Astrocyte (in vitro differentiated cells and primary cell): ENCODE results near the gene EIF2D. TPM values are rescaled to one million over a fixed set of nuclear protein-coding genes. Genes with fewer than 3 reads are reported as not detected.

Source experiments
- DNase-seq: peaks from one replicate; pipeline ENCODE4 v3.0.0-alpha.2; 2010; ENCODE audit warnings: low read depth
- FAIRE-seq: peaks from 2 replicates; lab custom pipeline; 2011; peaks lifted over from hg19 to GRCh38; lab: Jason Lieb, UNC
- H2AFZ ChIP-seq: 2 replicates; pipeline ENCODE4 v1.6.0; 2012; ENCODE audit warnings: low read depth, low read length, inconsistent platforms
- H3K27ac ChIP-seq: 2 replicates; pipeline ENCODE4 v1.5.1; 2011; ENCODE audit warnings: low read depth, low read length, inconsistent platforms
- H3K27me3 ChIP-seq: 2 replicates; pipeline ENCODE4 v1.6.0; 2011; ENCODE audit warnings: low read length, inconsistent platforms; ENCODE audit not compliant: insufficient read depth
- H3K36me3 ChIP-seq: 2 replicates; pipeline ENCODE4 v1.5.1; 2011; ENCODE audit warnings: low read length, inconsistent platforms; ENCODE audit not compliant: insufficient read depth
- H3K4me1 ChIP-seq: 2 replicates; pipeline ENCODE4 v1.5.1; 2011; ENCODE audit warnings: low read length, inconsistent platforms; ENCODE audit not compliant: insufficient read depth
- H3K4me2 ChIP-seq: 2 replicates; pipeline ENCODE4 v1.6.0; 2012; ENCODE audit warnings: low read length, inconsistent platforms
- H3K4me3 ChIP-seq: 2 replicates; pipeline ENCODE4 v1.5.1; 2011; ENCODE audit warnings: low read depth, mild to moderate bottlenecking, low read length, inconsistent platforms; ENCODE audit not compliant: insufficient read depth
- H3K79me2 ChIP-seq: 2 replicates; pipeline ENCODE4 v1.6.0; 2012; ENCODE audit warnings: mild to moderate bottlenecking, low read length, inconsistent platforms; ENCODE audit not compliant: insufficient read depth
- H3K9ac ChIP-seq: 2 replicates; pipeline ENCODE4 v1.6.0; 2012; ENCODE audit warnings: mild to moderate bottlenecking, low read length, inconsistent platforms
- H3K9me3 ChIP-seq: 2 replicates; pipeline ENCODE4 v1.5.1; 2012; ENCODE audit warnings: low read depth, mild to moderate bottlenecking, low read length, inconsistent platforms; ENCODE audit not compliant: insufficient read depth
- H4K20me1 ChIP-seq: 2 replicates; pipeline ENCODE4 v1.6.0; 2012; ENCODE audit warnings: low read length, inconsistent platforms; ENCODE audit not compliant: insufficient read depth
- H3K27ac Mint-ChIP-seq: one replicate; pipeline ENCODE4 v1.8.0; 2021; ENCODE audit warnings: mild to moderate bottlenecking, mixed read lengths; ENCODE audit not compliant: unreplicated experiment
- H3K27me3 Mint-ChIP-seq: one replicate; pipeline ENCODE4 v1.8.0; 2021; ENCODE audit warnings: low read depth, mixed read lengths; ENCODE audit not compliant: unreplicated experiment
- H3K36me3 Mint-ChIP-seq: one replicate; pipeline ENCODE4 v1.8.0; 2021; ENCODE audit warnings: low read depth, mixed read lengths; ENCODE audit not compliant: unreplicated experiment
- H3K4me1 Mint-ChIP-seq: one replicate; pipeline ENCODE4 v1.8.0; 2021; ENCODE audit warnings: low read depth, mixed read lengths; ENCODE audit not compliant: unreplicated experiment
- H3K4me3 Mint-ChIP-seq: one replicate; pipeline ENCODE4 v1.8.0; 2021; ENCODE audit warnings: mild to moderate bottlenecking, moderate library complexity, mixed read lengths; ENCODE audit not compliant: unreplicated experiment
- H3K9me3 Mint-ChIP-seq: one replicate; pipeline ENCODE4 v1.8.0; 2021; ENCODE audit warnings: mild to moderate bottlenecking, mixed read lengths; ENCODE audit not compliant: unreplicated experiment
- CTCF ChIP-seq: IDR thresholded peaks from 2 replicates; pipeline ENCODE4 v1.5.1; 2011; ENCODE audit warnings: low read depth, mild to moderate bottlenecking, inconsistent platforms, low read length, moderate library complexity; ENCODE audit not compliant: insufficient read depth
- EZH2 ChIP-seq: IDR thresholded peaks from 2 replicates; pipeline ENCODE4 v1.6.1; 2012; ENCODE audit warnings: mild to moderate bottlenecking, low read length, inconsistent platforms; ENCODE audit not compliant: insufficient read depth
- total RNA-seq: library from RNA; stranded (reverse); gene quantifications from 2 replicates; pipeline ENCODE4 v1.2.1, GENCODE V29; 2021

EIF2D gene
- total RNA-seq, 1 donor from 2014 or later = 27.3 TPM

- no peaks in the 10 kb centered on the region for H3K9me3 ChIP-seq
- Mint-ChIP-seq H3K27me3 (peaks cover 24% of the 10 kb centered on the region), H3K36me3 (peaks cover 5% of the 10 kb centered on the region), H3K4me3 (no peak overlapping the region), H3K4me1 (peaks cover 2% of the 10 kb centered on the region), H3K9me3 (no peaks in the 10 kb centered on the region), H3K27ac (no peak overlapping the region)
- FAIRE-seq (no peak), DNase-seq (no peak)
- TF ChIP-seq EZH2 (no peak), CTCF (no peak)
- no peaks in the 10 kb centered on the region for H4K20me1 ChIP-seq
- H3K36me3 ChIP-seq = no peaks in the 10 kb centered on the region
- H3K79me2 ChIP-seq = no peaks in the 10 kb centered on the region
- no peak overlapping the region for H3K4me2 ChIP-seq
- H2AFZ ChIP-seq = no peak overlapping the region
- H3K27me3 ChIP-seq = no peaks in the 10 kb centered on the region
- H3K27ac ChIP-seq = no peak overlapping the region
- no peak overlapping the region for H3K9ac ChIP-seq
- H3K4me3 ChIP-seq = no peak overlapping the region
- H3K4me1 ChIP-seq = no peaks in the 10 kb centered on the region
These were observed 42.6 kb upstream of the EIF2D start for GRCh38 chr1:206654828-206655227.

GRCh38 chr1:206653715-206654459 is 41.6 kb upstream of the EIF2D start:
- DNase-seq (no peak), FAIRE-seq (no peak)
- Histone ChIP-seq H3K4me3 (no peak overlapping the region), H3K27me3 (no peaks in the 10 kb centered on the region), H3K4me1 (no peaks in the 10 kb centered on the region), H3K9ac (no peak overlapping the region), H3K9me3 (no peaks in the 10 kb centered on the region), H3K36me3 (no peaks in the 10 kb centered on the region), H3K4me2 (no peak overlapping the region), H3K79me2 (no peaks in the 10 kb centered on the region), H3K27ac (no peak overlapping the region), H4K20me1 (no peaks in the 10 kb centered on the region), H2AFZ (no peak overlapping the region)
- no peak for TF ChIP-seq EZH2
- no peak for TF ChIP-seq CTCF
- peaks cover 5% of the 10 kb centered on the region for H3K36me3 Mint-ChIP-seq
- peaks cover 10% of the 10 kb centered on the region for H3K4me1 Mint-ChIP-seq
- H3K27me3 Mint-ChIP-seq = peaks cover 20% of the 10 kb centered on the region
- no peaks in the 10 kb centered on the region for H3K9me3 Mint-ChIP-seq
- no peak overlapping the region for H3K4me3 Mint-ChIP-seq
- H3K27ac Mint-ChIP-seq = no peak overlapping the region
